AG08396 (cell line): Measurements from ENCODE around the gene PFKP.
A peak's percentile ranks its signal among the peaks of the same experiment; 100 is the strongest.

Experiments
- DNase-seq: peaks from one replicate; pipeline ENCODE4 v3.0.0; 2012; ENCODE audit warnings: low spot score, mixed read lengths

Gene PFKP

GRCh38 chr10:3136336-3136735, 69.0 kb downstream of the PFKP start:
- DNase-seq = no peak

DNA sequence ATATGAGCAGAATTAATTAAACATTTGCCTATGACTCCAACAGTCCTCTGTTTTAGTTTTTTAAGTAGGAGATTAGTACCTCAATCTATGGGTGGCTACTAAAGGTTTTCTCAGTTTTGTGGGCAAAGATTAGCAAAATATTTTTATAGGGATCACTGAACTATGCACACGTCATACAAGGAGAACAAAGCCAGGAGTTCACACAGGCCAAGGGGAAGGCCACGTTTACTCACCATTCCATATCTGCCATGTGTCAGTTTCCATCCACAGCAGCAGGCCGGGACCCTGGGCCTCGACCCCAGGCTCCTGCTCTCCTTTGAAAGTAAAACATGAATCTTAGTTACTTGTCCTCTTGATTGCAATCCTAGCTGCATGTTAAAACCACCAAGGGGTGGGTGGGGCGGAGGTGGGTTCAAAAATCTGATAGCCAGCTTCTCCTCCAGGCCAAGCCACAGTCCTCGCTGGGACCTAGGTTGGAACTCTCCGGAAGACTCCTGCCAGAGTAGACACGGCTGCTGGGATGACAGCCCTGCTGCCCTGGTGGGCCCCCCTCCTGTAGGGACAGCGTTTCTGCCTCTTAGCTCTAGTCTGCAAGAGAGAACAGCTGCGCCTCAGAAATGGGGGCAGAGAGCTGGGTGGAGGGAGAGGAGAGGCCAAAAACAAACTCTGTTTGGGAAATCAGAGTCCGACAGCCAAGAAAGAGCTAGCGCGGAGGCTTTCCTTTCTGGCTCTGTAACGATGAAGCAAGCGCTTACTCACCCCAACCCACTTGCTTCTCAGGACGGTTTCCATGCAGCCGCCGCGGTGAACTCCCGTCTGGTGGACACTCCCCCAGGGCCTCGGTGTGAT, 69.6 kb downstream of the PFKP start:
- DNase-seq = peak; percentile 81

GRCh38 chr10:3137958-3138726, 70.8 kb downstream of the PFKP start:
- DNase-seq = no peak

GRCh38 chr10:3139216-3139910, 72.0 kb downstream of the PFKP start:
- no peak for DNase-seq

GRCh38 chr10:3140280-3140679, 72.9 kb downstream of the PFKP start:
- DNase-seq = no peak

DNA sequence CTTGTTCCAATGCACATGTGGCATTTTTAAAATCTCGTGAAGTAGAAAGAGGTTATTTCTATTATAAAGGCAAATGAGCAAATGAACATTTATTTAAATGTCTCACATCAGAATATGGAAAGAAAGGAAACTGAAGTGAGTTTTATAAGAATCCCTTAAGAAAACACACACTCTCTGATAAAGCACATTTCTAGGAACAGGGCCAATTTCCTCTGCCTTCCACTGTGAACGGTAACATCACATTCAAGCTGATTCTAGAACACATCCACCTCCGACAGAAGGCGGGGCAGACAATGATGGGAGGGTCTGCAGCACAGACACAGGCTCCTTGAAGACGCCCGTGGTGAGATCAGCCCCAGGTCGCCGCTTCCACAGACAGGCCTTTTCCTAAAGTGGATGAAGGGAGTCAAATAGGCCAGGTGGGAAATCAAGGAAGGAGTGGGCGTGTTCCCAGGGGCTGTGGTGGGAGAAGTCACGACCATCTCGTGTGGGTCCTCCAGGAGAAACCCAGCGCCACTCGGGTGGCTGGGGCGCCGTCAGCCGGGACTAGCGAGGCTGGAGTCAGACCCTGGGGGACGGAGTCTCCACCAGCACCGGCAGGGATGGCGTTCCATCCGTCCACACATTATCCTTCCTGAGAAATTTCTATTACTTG, 74.1 kb downstream of the PFKP start:
- DNase-seq = no peak

- no peak for DNase-seq
Measured at GRCh38 chr10:3142146-3142875, 75.0 kb downstream of the PFKP start.

DNA sequence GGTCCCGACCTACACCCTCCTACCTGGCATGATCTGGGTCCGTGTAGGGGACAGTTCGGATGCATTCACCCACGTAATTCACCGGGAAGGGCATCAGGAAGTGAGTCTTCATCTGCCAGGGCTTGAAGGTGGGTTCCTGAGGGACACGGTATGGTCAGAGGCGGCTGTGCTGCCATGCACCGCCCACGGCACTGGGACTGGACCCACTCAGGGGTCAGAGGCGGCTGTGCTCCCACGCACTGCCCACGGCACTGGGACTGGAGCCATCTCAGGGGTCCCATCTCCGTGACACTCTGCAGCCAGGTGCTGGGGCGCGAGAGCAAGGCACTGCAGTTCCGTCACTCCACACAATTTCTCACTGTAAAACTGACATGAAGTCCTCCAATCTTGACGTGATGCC, 76.0 kb downstream of the PFKP start:
- DNase-seq = no peak

- no peak for DNase-seq
Measured at GRCh38 chr10:3143791-3144434, 76.6 kb downstream of the PFKP start.

DNA sequence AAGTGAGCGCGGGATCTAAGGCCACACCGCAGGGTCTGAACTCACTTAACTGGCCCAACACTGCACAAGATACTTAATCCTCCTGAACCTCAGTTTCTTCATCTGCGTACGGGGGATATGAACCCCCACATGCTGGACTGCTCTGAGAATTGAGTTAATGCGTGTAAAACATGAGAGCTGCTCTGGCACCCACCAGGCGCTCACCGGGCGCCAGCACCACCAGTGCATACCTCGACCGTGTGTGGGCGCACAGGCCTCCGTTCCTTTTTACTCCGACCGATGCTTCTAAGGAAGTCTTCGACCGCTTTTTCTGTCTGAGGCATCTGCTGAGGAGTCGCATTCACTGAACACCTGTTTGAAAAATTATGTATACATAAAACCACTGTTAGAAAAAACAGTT, 78.0 kb downstream of the PFKP start:
- DNase-seq = no peak

- DNase-seq = no peak
Measured at GRCh38 chr10:3146289-3146688, 78.9 kb downstream of the PFKP start.

GRCh38 chr10:3147117-3147820, 79.9 kb downstream of the PFKP start:
- no peak for DNase-seq

DNA sequence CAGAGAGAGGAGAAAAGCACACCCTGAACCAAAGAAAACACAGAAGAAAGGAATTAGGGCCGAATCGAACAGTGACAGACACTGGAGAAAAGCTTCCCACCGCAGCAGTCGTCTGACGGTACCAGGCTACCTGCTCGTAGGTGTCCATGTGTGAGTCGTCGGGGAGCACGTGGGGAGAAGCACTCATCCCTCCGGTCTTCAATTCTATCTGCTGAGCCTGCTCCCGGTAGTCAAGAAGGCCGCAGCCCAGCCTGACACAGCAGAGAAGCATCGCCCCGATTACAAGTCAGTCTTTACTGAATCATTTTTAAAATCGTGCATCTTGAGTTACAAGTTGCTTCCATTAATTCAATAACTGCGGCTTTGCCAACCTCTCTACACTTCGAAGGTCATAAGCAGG, 80.7 kb downstream of the PFKP start:
- DNase-seq = no peak

DNA sequence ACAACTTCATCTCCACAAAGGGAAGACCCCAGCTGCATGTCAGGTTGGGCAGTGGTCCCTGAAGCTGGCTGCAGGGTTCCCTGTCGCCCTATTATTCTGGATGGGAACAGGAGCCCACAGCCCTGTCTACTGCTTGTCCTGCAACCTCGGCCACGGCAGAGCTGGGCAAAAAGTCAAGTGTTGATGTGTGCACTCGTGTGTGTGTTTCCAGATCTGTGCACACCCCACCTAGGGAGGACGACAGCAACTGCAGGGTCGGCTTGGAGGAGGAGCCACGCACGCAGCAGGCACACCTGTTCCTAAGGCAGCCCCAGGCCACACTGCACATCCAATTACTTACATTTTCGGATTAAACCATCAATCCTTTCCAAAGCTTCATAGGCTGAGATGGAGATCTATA, 81.6 kb downstream of the PFKP start:
- no peak for DNase-seq

DNA sequence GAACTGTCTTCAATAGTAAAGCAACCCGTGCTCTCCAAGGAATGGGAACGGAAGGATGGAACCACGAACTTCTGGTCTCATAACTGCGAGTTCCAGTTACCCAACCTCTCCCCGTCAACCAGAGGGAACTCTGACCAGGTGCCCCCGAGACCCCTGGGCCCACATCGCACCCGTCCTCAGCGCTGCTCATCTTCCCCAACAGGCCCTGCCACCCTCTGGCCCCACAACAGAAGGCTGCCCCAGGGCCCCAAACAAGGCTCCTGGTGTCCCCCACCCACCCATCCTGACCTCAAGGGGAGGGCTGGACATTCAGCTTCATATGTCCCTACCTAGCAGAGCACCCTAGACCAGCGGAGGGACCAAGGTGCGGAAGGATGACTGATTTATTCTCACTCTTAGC, 82.6 kb downstream of the PFKP start:
- DNase-seq = no peak

DNA sequence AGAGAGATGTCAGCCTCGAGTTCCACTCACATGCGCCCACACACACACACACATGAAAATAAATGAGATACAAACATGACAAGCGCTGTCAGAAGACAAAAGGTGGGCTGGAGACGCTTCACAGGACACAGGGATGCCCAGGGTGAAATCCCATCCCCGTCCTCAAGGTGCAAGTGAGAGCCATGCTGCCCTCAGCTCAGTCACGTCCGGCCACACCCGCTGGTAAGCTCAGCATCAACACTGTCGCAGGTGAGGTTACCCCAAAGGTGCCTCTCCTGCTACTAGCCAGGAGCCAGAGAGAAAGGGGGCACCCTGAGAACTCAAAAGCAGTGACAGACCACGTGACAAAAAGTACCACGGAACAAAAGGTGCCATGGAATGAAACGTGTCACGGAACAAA, 83.0 kb downstream of the PFKP start:
- DNase-seq = no peak

DNA sequence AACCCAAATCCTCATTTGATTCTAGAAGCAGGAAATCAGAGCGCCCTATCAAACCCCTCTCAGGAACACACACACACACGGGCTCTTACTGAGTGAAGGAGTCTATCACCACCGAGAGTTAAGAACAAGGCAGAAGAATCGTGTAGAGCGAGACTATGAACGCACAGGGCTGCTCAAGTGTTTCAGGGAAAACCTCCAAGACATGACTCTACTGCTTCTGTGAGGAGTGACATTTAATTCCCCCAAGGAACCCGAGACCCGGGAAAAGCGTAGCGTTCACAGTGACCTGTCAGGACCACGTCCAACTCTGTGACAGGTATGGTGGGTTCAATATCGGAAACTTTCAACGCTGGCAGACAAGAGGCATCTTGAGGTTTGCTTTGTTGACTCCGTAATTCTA, 83.6 kb downstream of the PFKP start:
- no peak for DNase-seq

DNA sequence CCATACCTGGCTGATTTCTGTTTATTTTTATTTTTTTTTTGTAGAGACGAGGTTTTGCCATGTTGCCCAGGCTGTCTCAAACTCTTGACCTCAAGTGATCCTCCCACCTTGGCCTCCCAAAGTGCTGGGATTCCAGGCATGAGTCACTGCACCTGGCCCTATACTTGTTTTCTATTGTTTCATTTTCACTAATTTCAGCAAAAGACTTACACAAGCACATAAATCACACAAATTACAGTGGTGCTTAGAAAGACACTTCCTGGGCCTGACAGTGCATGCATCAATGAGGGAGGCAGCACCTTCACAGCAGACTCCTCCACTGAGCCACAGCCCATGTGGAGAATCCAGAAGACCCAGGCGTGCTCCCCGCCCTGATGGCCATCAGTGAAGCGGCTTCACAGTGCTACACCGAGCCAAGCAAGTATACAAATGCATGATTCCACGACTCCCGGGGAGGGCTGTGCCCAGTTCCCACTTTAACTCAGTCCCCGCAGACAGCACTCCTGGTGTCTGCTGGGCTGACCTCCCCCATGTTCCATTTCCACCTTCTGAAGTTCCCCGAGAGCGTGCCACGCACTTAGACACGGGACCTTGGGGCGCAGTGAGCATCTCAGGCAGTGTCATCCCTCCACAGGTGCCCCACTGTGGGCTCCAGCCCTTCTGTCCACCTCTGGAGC, 84.7 kb downstream of the PFKP start:
- no peak for DNase-seq

DNA sequence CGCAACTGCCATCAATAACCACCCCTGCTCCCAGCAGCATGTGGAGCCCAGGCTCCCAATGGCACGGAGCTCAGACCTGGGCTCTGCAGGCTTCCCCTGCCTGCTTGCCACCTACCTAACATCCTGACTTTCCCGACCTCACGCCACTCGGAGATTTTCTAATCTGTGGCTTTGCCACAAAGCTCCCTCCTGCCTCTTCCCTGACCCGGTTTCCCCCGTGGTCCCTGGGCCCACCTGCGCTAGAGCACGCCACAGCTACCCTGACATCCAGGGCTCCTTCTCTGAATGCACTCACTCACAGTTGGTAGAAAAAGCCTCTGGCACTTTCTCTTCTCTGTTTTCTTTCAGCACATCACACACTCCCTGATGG, 85.2 kb downstream of the PFKP start:
- no peak for DNase-seq

- no peak for DNase-seq
Measured at GRCh38 chr10:3154666-3155065, 87.3 kb downstream of the PFKP start.
